GM20000 (cell line): ENCODE data around the gene BAG3.

Experiments
- DNase-seq: peaks from one replicate; pipeline ENCODE4 v3.0.0; 2012; ENCODE audit warnings: low spot score
- CTCF ChIP-seq: IDR thresholded peaks from 2 replicates; pipeline ENCODE4 v1.5.1; 2012; ENCODE audit warnings: mild to moderate bottlenecking, control low read depth; ENCODE audit errors: extremely low read depth, missing control alignments

The BAG3 gene

GRCh38 chr10:119667562-119668328 lies 16.6 kb downstream of the BAG3 start:
- TF ChIP-seq CTCF, result no peak
- no peak for DNase-seq

DNA sequence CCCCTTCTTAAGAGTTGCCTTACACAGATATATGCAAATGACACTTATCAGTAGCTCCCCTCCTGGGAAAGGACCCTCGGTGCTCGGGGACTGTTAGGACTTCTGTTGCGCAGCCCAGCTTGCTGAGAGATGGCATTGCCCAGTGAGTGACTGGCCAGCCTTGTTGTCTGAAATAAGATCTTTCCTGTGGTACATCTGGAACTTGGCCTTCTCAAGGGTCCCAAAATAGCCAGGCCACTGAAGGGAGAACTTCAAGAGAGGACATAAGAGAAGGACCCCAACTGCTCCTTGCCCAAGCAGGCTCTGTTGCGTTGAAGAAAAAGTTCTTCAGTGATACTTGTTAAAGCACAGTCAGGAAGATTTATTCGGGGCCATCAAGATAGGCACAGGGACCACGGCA lies 17.3 kb downstream of the BAG3 start:
- DNase-seq, result no peak
- no peak for TF ChIP-seq CTCF

DNA sequence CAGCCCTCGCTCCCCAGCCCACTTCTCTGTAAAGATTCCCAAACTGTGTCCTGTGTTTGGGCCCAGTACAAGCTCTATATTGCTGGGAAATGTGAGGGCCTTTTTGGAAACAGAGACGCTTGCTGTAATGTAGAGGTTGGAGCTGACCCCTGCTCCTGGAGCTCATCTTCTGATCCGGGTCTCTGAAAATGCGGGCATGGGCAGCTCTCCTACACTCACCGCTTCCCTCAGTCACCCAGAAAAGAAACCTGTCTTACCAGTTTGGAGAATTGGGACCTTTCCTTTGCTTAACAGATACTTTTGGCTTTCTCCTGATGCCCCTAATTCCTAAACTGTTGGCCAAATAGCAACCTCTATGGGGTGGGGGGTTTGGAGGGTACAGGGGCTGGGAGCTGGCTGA lies 18.2 kb downstream of the BAG3 start:
- no peak for DNase-seq
- TF ChIP-seq CTCF, result no peak

GRCh38 chr10:119669975-119670640 lies 18.9 kb downstream of the BAG3 start:
- TF ChIP-seq CTCF, result no peak
- DNase-seq, result no peak

- DNase-seq, result no peak
- TF ChIP-seq CTCF, result no peak
Observed at GRCh38 chr10:119670717-119671116, 19.5 kb downstream of the BAG3 start.

GRCh38 chr10:119671381-119671780 lies 20.2 kb downstream of the BAG3 start:
- no peak for TF ChIP-seq CTCF
- no peak for DNase-seq

DNA sequence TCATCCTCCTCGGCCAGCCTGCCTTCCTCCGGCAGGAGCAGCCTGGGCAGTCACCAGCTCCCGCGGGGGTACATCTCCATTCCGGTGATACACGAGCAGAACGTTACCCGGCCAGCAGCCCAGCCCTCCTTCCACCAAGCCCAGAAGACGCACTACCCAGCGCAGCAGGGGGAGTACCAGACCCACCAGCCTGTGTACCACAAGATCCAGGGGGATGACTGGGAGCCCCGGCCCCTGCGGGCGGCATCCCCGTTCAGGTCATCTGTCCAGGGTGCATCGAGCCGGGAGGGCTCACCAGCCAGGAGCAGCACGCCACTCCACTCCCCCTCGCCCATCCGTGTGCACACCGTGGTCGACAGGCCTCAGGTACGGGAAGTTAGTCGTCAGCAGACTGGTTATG lies 21.1 kb downstream of the BAG3 start:
- TF ChIP-seq CTCF, result no peak
- DNase-seq, result no peak
